Measurements from ENCODE around the gene PLB1. TPM values are rescaled to one million over a fixed set of nuclear protein-coding genes. Genes with fewer than 3 reads are reported as not detected.
A peak's percentile ranks its signal among the peaks of the same experiment; 100 is the strongest.

PLB1 gene
- polyA plus RNA-seq, 3 donors = 20.2 to 35.8 (median 23.9) TPM

GRCh38 chr2:28622101-28622499 lies 126.2 kb downstream of the PLB1 start:
- Histone ChIP-seq H3K27ac (ENCODE audit: low read depth in 1 of 2, low read length in 2 of 2) (peak overlapping the region; percentile 85 to 96), H3K9me3 (replicated peaks in 1 of 2; ENCODE audit: control insufficient read depth in 1 of 2, insufficient read depth in 1 of 2, low read length in 2 of 2) (no peaks in the 10 kb centered on the region), H2AFZ (ENCODE audit: insufficient read depth, low read depth, low read length, poor library complexity, severe bottlenecking) (no peak overlapping the region), H4K20me1 (ENCODE audit: insufficient read depth, low read length) (no peaks in the 10 kb centered on the region), H3K36me3 (replicated peaks in 1 of 2; ENCODE audit: control insufficient read depth in 1 of 2, insufficient read depth in 2 of 2, low read length in 2 of 2) (peaks cover 18 to 33% of the 10 kb centered on the region in 2 donors), H3K4me1 (ENCODE audit: control insufficient read depth in 1 of 2, insufficient read depth in 2 of 2, low read length in 2 of 2) (peaks cover 47 to 50% of the 10 kb centered on the region in 2 donors), H3K79me2 (ENCODE audit: insufficient read depth, low read length) (peaks cover 4% of the 10 kb centered on the region), H3K4me2 (replicated peaks; ENCODE audit: extremely low read depth, low read length, poor library complexity, severe bottlenecking) (peak overlapping the region; percentile 55), H3K9ac (ENCODE audit: insufficient read depth, low read length, poor library complexity, severe bottlenecking) (peak overlapping the region; percentile 52), H3K4me3 (replicated peaks in 1 of 3; ENCODE audit: low read depth in 2 of 3, low read length in 3 of 3) (peak overlapping the region in 1 of 3 experiments; percentile 44), H3K27me3 (ENCODE audit: control insufficient read depth in 2 of 2, insufficient read depth in 2 of 2, low read length in 2 of 2) (no peaks in the 10 kb centered on the region)
- no peak for DNase-seq
- intact Hi-C loops (cut with micrococcal nuclease) = loop anchor here in 1 of 2 donors (5.0 kb wide), 2 partner anchors 95 to 130 kb away; partner anchors contain the start of gene PPP1CB
- Mint-ChIP-seq H3K36me3 (peaks cover 37 to 71% of the 10 kb centered on the region in 2 donors), H3K4me1 (peaks cover 60% of the 10 kb centered on the region), H3K9me3 (peaks cover 0 to 4% (median 0%) of the 10 kb centered on the region in 7 donors), H3K27ac (peak overlapping the region; percentile 96 to 99 (median 98)), H3K27me3 (ENCODE audit: low read depth in 3 of 3) (no peaks in the 10 kb centered on the region), H3K4me3 (peak overlapping the region in 1 of 2 donors; percentile 56)
- TF ChIP-seq, protein P1, sequence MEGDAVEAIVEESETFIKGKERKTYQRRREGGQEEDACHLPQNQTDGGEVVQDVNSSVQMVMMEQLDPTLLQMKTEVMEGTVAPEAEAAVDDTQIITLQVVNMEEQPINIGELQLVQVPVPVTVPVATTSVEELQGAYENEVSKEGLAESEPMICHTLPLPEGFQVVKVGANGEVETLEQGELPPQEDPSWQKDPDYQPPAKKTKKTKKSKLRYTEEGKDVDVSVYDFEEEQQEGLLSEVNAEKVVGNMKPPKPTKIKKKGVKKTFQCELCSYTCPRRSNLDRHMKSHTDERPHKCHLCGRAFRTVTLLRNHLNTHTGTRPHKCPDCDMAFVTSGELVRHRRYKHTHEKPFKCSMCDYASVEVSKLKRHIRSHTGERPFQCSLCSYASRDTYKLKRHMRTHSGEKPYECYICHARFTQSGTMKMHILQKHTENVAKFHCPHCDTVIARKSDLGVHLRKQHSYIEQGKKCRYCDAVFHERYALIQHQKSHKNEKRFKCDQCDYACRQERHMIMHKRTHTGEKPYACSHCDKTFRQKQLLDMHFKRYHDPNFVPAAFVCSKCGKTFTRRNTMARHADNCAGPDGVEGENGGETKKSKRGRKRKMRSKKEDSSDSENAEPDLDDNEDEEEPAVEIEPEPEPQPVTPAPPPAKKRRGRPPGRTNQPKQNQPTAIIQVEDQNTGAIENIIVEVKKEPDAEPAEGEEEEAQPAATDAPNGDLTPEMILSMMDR (IDR thresholded peaks at IDR 0.05) = no peak
- no CpG with 5 or more reads among the region's 2 CpGs for WGBS (ENCODE audit: insufficient coverage)

- no peak overlapping the region for H3K4me3 Mint-ChIP-seq
- peak overlapping the region in 1 of 2 donors; percentile 79 for H3K27ac ChIP-seq (ENCODE audit: low read depth in 1 of 2, low read length in 2 of 2)
- DNase-seq = no peak
Measured at GRCh38 chr2:28623582-28624405, 127.9 kb downstream of the PLB1 start.

More at GRCh38 chr2:28623582-28624405, 127.9 kb downstream of the PLB1 start:
- Mint-ChIP-seq H3K36me3 (peaks cover 40 to 72% of the 10 kb centered on the region in 2 donors), H3K4me1 (peaks cover 60% of the 10 kb centered on the region), H3K27me3 (ENCODE audit: low read depth in 3 of 3) (peaks cover 0 to 2% (median 0%) of the 10 kb centered on the region in 3 donors), H3K27ac (peak overlapping the region; percentile 48 to 99 (median 98)), H3K9me3 (peaks cover 0 to 4% (median 0%) of the 10 kb centered on the region in 7 donors)
- 100% methylated on average over 2 of the region's 12 CpGs for WGBS (ENCODE audit: insufficient coverage)
- H2AFZ ChIP-seq (ENCODE audit: insufficient read depth, low read depth, low read length, poor library complexity, severe bottlenecking) = no peak overlapping the region
- no peak overlapping the region for H3K4me2 ChIP-seq (replicated peaks; ENCODE audit: extremely low read depth, low read length, poor library complexity, severe bottlenecking)
- H4K20me1 ChIP-seq (ENCODE audit: insufficient read depth, low read length) = no peaks in the 10 kb centered on the region
- peaks cover 47 to 50% of the 10 kb centered on the region in 2 donors for H3K4me1 ChIP-seq (ENCODE audit: control insufficient read depth in 1 of 2, insufficient read depth in 2 of 2, low read length in 2 of 2)
- intact Hi-C loops (cut with micrococcal nuclease) = loop anchor here in 1 of 2 donors (5.0 kb wide), 2 partner anchors 94 to 129 kb away; partner anchors contain the start of gene PPP1CB
- H3K27me3 ChIP-seq (ENCODE audit: control insufficient read depth in 2 of 2, insufficient read depth in 2 of 2, low read length in 2 of 2) = no peaks in the 10 kb centered on the region
- no peak overlapping the region for H3K9ac ChIP-seq (ENCODE audit: insufficient read depth, low read length, poor library complexity, severe bottlenecking)
- peaks cover 4% of the 10 kb centered on the region for H3K79me2 ChIP-seq (ENCODE audit: insufficient read depth, low read length)
- TF ChIP-seq, protein P1 (IDR thresholded peaks at IDR 0.05) = no peak
- no peak overlapping the region for H3K4me3 ChIP-seq (replicated peaks in 1 of 3; ENCODE audit: low read depth in 2 of 3, low read length in 3 of 3)
- H3K36me3 ChIP-seq (replicated peaks in 1 of 2; ENCODE audit: control insufficient read depth in 1 of 2, insufficient read depth in 2 of 2, low read length in 2 of 2) = peaks cover 20 to 33% of the 10 kb centered on the region in 2 donors
- no peaks in the 10 kb centered on the region for H3K9me3 ChIP-seq (replicated peaks in 1 of 2; ENCODE audit: control insufficient read depth in 1 of 2, insufficient read depth in 1 of 2, low read length in 2 of 2)
